ENCODE measurements around the gene AMT.

Gene AMT

GRCh38 chr3:49465270-49466034 lies 43.2 kb upstream of the AMT start:
- TF ChIP-seq REST (IDR thresholded peaks at IDR 0.05; ENCODE audit: insufficient read depth in 1 of 2, low read depth in 2 of 2, low read length in 2 of 2) = no peak
- no peak for TF ChIP-seq POLR2AphosphoS5 (IDR thresholded peaks at IDR 0.05; ENCODE audit: low read depth, low read length)
- TF ChIP-seq FOXP2 (optimal IDR thresholded peaks at IDR 0.05; ENCODE audit: borderline replicate concordance, extremely low read depth, extremely low read length, insufficient read depth) = no peak
- TF ChIP-seq SIN3A (IDR thresholded peaks at IDR 0.05; ENCODE audit: borderline replicate concordance, insufficient read depth, low read length) = no peak
- no peak for TF ChIP-seq TAF1 (IDR thresholded peaks at IDR 0.05; ENCODE audit: borderline replicate concordance, insufficient read depth, low read length)

- TF ChIP-seq POLR2AphosphoS5 (IDR thresholded peaks at IDR 0.05; ENCODE audit: low read depth, low read length) (no peak), FOXP2 (optimal IDR thresholded peaks at IDR 0.05; ENCODE audit: borderline replicate concordance, extremely low read depth, extremely low read length, insufficient read depth) (no peak), REST (IDR thresholded peaks at IDR 0.05; ENCODE audit: insufficient read depth in 1 of 2, low read depth in 2 of 2, low read length in 2 of 2) (no peak), TAF1 (IDR thresholded peaks at IDR 0.05; ENCODE audit: borderline replicate concordance, insufficient read depth, low read length) (no peak), SIN3A (IDR thresholded peaks at IDR 0.05; ENCODE audit: borderline replicate concordance, insufficient read depth, low read length) (no peak)
Observed at GRCh38 chr3:49462222-49462621, 39.9 kb upstream of the AMT start.

- TF ChIP-seq POLR2AphosphoS5 (IDR thresholded peaks at IDR 0.05; ENCODE audit: low read depth, low read length) = no peak
- no peak for TF ChIP-seq FOXP2 (optimal IDR thresholded peaks at IDR 0.05; ENCODE audit: borderline replicate concordance, extremely low read depth, extremely low read length, insufficient read depth)
- TF ChIP-seq REST (IDR thresholded peaks at IDR 0.05; ENCODE audit: insufficient read depth in 1 of 2, low read depth in 2 of 2, low read length in 2 of 2) = no peak
- TF ChIP-seq SIN3A (IDR thresholded peaks at IDR 0.05; ENCODE audit: borderline replicate concordance, insufficient read depth, low read length) = no peak
- TF ChIP-seq TAF1 (IDR thresholded peaks at IDR 0.05; ENCODE audit: borderline replicate concordance, insufficient read depth, low read length) = no peak
Observed at GRCh38 chr3:49461443-49462171, 39.3 kb upstream of the AMT start.

GRCh38 chr3:49460956-49461355 lies 38.7 kb upstream of the AMT start:
- TF ChIP-seq SIN3A (IDR thresholded peaks at IDR 0.05; ENCODE audit: borderline replicate concordance, insufficient read depth, low read length) (no peak), TAF1 (IDR thresholded peaks at IDR 0.05; ENCODE audit: borderline replicate concordance, insufficient read depth, low read length) (no peak), POLR2AphosphoS5 (IDR thresholded peaks at IDR 0.05; ENCODE audit: low read depth, low read length) (no peak), FOXP2 (optimal IDR thresholded peaks at IDR 0.05; ENCODE audit: borderline replicate concordance, extremely low read depth, extremely low read length, insufficient read depth) (no peak)

GRCh38 chr3:49460188-49460890 lies 38.1 kb upstream of the AMT start:
- TF ChIP-seq TAF1 (IDR thresholded peaks at IDR 0.05; ENCODE audit: borderline replicate concordance, insufficient read depth, low read length) (no peak), SIN3A (IDR thresholded peaks at IDR 0.05; ENCODE audit: borderline replicate concordance, insufficient read depth, low read length) (no peak), FOXP2 (optimal IDR thresholded peaks at IDR 0.05; ENCODE audit: borderline replicate concordance, extremely low read depth, extremely low read length, insufficient read depth) (no peak), REST (IDR thresholded peaks at IDR 0.05; ENCODE audit: insufficient read depth in 1 of 2, low read depth in 2 of 2, low read length in 2 of 2) (no peak), POLR2AphosphoS5 (IDR thresholded peaks at IDR 0.05; ENCODE audit: low read depth, low read length) (no peak)

All from PFSK-1 (cell line).